Subcutaneous adipose tissue (tissue), 4 donors: ENCODE results near the gene GSTA3. TPM values are rescaled to one million over a fixed set of nuclear protein-coding genes. Genes with fewer than 3 reads are reported as not detected.

Experiments used
- CTCF ChIP-seq: fragments of 450-650 bp; IDR thresholded peaks from one replicate; pipeline ENCODE4 v1.5.1; 2016; ENCODE audit warnings: low read depth, mild to moderate bottlenecking, control low read depth, antibody characterized with exemption, moderate library complexity
- total RNA-seq, 4 donors: library from RNA; depleted of rRNA; stranded (reverse); fragments of >200 nt; gene quantifications; one replicate each; pipeline ENCODE4 v1.1.0, GENCODE V29; 2016

Gene GSTA3
- total RNA-seq, 4 donors from 2014 or later = not detected

- TF ChIP-seq CTCF = no peak
Measured at GRCh38 chr6:52849137-52849536, 60.4 kb downstream of the GSTA3 start.

Other genes starting within 250 kb of the GSTA3 start
- 10 to 100 TPM; 12.6 to 26.9 (median 19.7) TPM for gene TMEM14A, start 238.6 kb downstream of the GSTA3 start, total RNA-seq
- gene GSTA2, start 146.2 kb downstream of the GSTA3 start, total RNA-seq = not detected
- gene GSTA1, start 105.9 kb downstream of the GSTA3 start, total RNA-seq = not detected
- not detected for gene GSTA5, start 68.9 kb downstream of the GSTA3 start, total RNA-seq
- 10 to 100 TPM; 19.8 to 30.5 (median 24.8) TPM for gene GSTA4, start 85.6 kb upstream of the GSTA3 start, total RNA-seq
- 10 to 100 TPM; 17.2 to 26.2 (median 19.3) TPM for gene CILK1, start 152.1 kb upstream of the GSTA3 start, total RNA-seq
- gene FBXO9, start 155.7 kb upstream of the GSTA3 start, total RNA-seq = 10 to 100 TPM; 59.0 to 74.6 (median 69.7) TPM
- under 1 TPM in 1 of 4 donors, not detected in 3; 0.16 TPM for gene GCM1, start 239.1 kb upstream of the GSTA3 start, total RNA-seq